Measurements from ENCODE around the gene NCKAP5.

Gene NCKAP5

GRCh38 chr2:132948211-132948610 lies 620.1 kb downstream of the NCKAP5 start:
- no peak for DNase-seq (ENCODE audit: low read depth in 3 of 3)

GRCh38 chr2:132943829-132944228 lies 624.4 kb downstream of the NCKAP5 start:
- no peak for DNase-seq (ENCODE audit: low read depth in 3 of 3)

- no peak for DNase-seq (ENCODE audit: low read depth in 3 of 3)
These were observed 626.8 kb downstream of the NCKAP5 start for GRCh38 chr2:132941296-132942020.

- no peak for DNase-seq (ENCODE audit: low read depth in 3 of 3)
These were observed 630.6 kb downstream of the NCKAP5 start for GRCh38 chr2:132937629-132938028.

- no peak for DNase-seq (ENCODE audit: low read depth in 3 of 3)
These were observed 631.5 kb downstream of the NCKAP5 start for GRCh38 chr2:132936791-132937190.

- DNase-seq (ENCODE audit: low read depth in 3 of 3), result no peak
These were observed 632.0 kb downstream of the NCKAP5 start for GRCh38 chr2:132936261-132936660.

GRCh38 chr2:132929786-132930185 lies 638.5 kb downstream of the NCKAP5 start:
- no peak for DNase-seq (ENCODE audit: low read depth in 3 of 3)

GRCh38 chr2:132923787-132924186 lies 644.5 kb downstream of the NCKAP5 start:
- no peak for DNase-seq (ENCODE audit: low read depth in 3 of 3)

GRCh38 chr2:132915812-132916549 lies 652.3 kb downstream of the NCKAP5 start:
- DNase-seq (ENCODE audit: low read depth in 3 of 3), result no peak

GRCh38 chr2:132911726-132912724 lies 656.2 kb downstream of the NCKAP5 start:
- no peak for DNase-seq (ENCODE audit: low read depth in 3 of 3)

- DNase-seq (ENCODE audit: low read depth in 3 of 3), result no peak
These were observed 657.8 kb downstream of the NCKAP5 start for GRCh38 chr2:132910432-132910831.

- no peak for DNase-seq (ENCODE audit: low read depth in 3 of 3)
These were observed 658.8 kb downstream of the NCKAP5 start for GRCh38 chr2:132909427-132909826.

- no peak for DNase-seq (ENCODE audit: low read depth in 3 of 3)
These were observed 664.0 kb downstream of the NCKAP5 start for GRCh38 chr2:132904142-132904842.

- DNase-seq (ENCODE audit: low read depth in 3 of 3), result no peak
These were observed 665.6 kb downstream of the NCKAP5 start for GRCh38 chr2:132902626-132903025.

GRCh38 chr2:132901661-132902060 lies 666.6 kb downstream of the NCKAP5 start:
- DNase-seq (ENCODE audit: low read depth in 3 of 3), result no peak

- DNase-seq (ENCODE audit: low read depth in 3 of 3), result no peak
These were observed 671.2 kb downstream of the NCKAP5 start for GRCh38 chr2:132897111-132897510.

GRCh38 chr2:132896073-132896472 lies 672.2 kb downstream of the NCKAP5 start:
- no peak for DNase-seq (ENCODE audit: low read depth in 3 of 3)

- no peak for DNase-seq (ENCODE audit: low read depth in 3 of 3)
These were observed 676.8 kb downstream of the NCKAP5 start for GRCh38 chr2:132891498-132891897.

- no peak for DNase-seq (ENCODE audit: low read depth in 3 of 3)
These were observed 681.7 kb downstream of the NCKAP5 start for GRCh38 chr2:132886574-132886973.

GRCh38 chr2:132884705-132885104 lies 683.6 kb downstream of the NCKAP5 start:
- DNase-seq (ENCODE audit: low read depth in 3 of 3), result no peak

- no peak for DNase-seq (ENCODE audit: low read depth in 3 of 3)
These were observed 684.0 kb downstream of the NCKAP5 start for GRCh38 chr2:132884292-132884691.
